Left cardiac atrium (tissue), 4 donors: ENCODE results near the gene RPL13. TPM values are rescaled to one million over a fixed set of nuclear protein-coding genes. Genes with fewer than 3 reads are reported as not detected.

ENCODE experiments used
- ATAC-seq, 2 donors: fragments of 200-7000 bp; cut with Tn5 transposase; one replicate each; pipeline ENCODE4 v1.9.1; 2020; ENCODE audit warnings: mild to moderate bottlenecking in 2 of 2, moderate library complexity in 2 of 2
- DNase-seq: peaks from one replicate; pipeline ENCODE4 v3.0.0-alpha.2; 2020
- intact Hi-C, 2 donors: fragments of 100-400 bp; cut with DNase I; formaldehyde crosslinking; loops; one replicate each; pipeline versions ENCODE4 v1.14.1 to v1.15.1; 2022 to 2023
- total RNA-seq, 2 donors: library from RNA; stranded (reverse); fragmentation: NEBNext Ultra II Directional; extraction: Animal tissue kit (Norgen Biotek cat#: 25700); gene quantifications; one replicate each; pipeline ENCODE4 v1.2.1, GENCODE V29; 2021
- donor health status: DM: no; HTN: yes; CAD: no.
- donor health status: DM: no; HTN: yes; CAD: no; lungs with severe emphysema.
- donor health status: DM: yes; HTN: yes; CAD: no.
- donor health status: Dilated cardiomyopathy.

The RPL13 gene
- total RNA-seq, 2 donors from 2014 or later, result 1,319 to 1,367 TPM

- intact Hi-C loops, result no loop called here
- DNase-seq, result no peak
- no peak for ATAC-seq
Observed at GRCh38 chr16:89605186-89605970, 44.9 kb downstream of the RPL13 start.

GRCh38 chr16:89606006-89606405 lies 45.5 kb downstream of the RPL13 start:
- DNase-seq (no peak), ATAC-seq (no peak)
- intact Hi-C loops, result no loop called here

- no peak for DNase-seq
Observed at GRCh38 chr16:89607453-89607852, 47.0 kb downstream of the RPL13 start.

GRCh38 chr16:89607937-89608740 lies 47.7 kb downstream of the RPL13 start:
- intact Hi-C loops, result no loop called here
- ATAC-seq (no peak), DNase-seq (no peak)

More at GRCh38 chr16:89607453-89607852, 47.0 kb downstream of the RPL13 start:
- intact Hi-C loops, result no loop called here
- ATAC-seq, result no peak

- intact Hi-C loops, result no loop called here
- DNase-seq (no peak), ATAC-seq (no peak)
Observed at GRCh38 chr16:89610108-89610453, 49.6 kb downstream of the RPL13 start.

- ATAC-seq (no peak), DNase-seq (no peak)
- intact Hi-C loops, result no loop called here
Observed at GRCh38 chr16:89612415-89613166, 52.1 kb downstream of the RPL13 start.

- intact Hi-C loops, result no loop called here
- ATAC-seq (peak in 1 of 2 donors; percentile 26), DNase-seq (no peak)
Observed at GRCh38 chr16:89613231-89613953, 52.9 kb downstream of the RPL13 start, which contains the start of gene DPEP1. Gene DPEP1 (plus strand): TSS chr16:89613642. CDS start chr16:89630411, 16,769 bp downstream.

- intact Hi-C loops, result no loop called here
- ATAC-seq (no peak), DNase-seq (no peak)
Observed at GRCh38 chr16:89613954-89614459, 53.5 kb downstream of the RPL13 start.

Other genes starting within 250 kb of the RPL13 start
- 10 to 100 TPM; 74.3 to 86.2 TPM for gene ANKRD11, start 70.1 kb upstream of the RPL13 start, total RNA-seq
- 10 to 100 TPM; 78.5 to 99.5 TPM for gene SPG7, start 52.3 kb upstream of the RPL13 start, total RNA-seq
- gene CPNE7, start 15.1 kb downstream of the RPL13 start, total RNA-seq, result not detected
- gene DPEP1, start 53.0 kb downstream of the RPL13 start, total RNA-seq, result not detected
- 10 to 100 TPM; 41.7 to 51.9 TPM for gene CHMP1A, start 97.0 kb downstream of the RPL13 start, total RNA-seq
- gene SPATA33, start 97.2 kb downstream of the RPL13 start, total RNA-seq, result 1 to 10 TPM; 2.4 to 3.6 TPM
- gene CDK10, start 126.0 kb downstream of the RPL13 start, total RNA-seq, result 10 to 100 TPM; 22.6 to 28.0 TPM
- gene SPATA2L, start 141.0 kb downstream of the RPL13 start, total RNA-seq, result 1 to 10 TPM; 4.5 to 7.1 TPM
- 10 to 100 TPM; 11.6 to 12.6 TPM for gene VPS9D1, start 160.2 kb downstream of the RPL13 start, total RNA-seq
- 10 to 100 TPM; 11.9 to 18.2 TPM for gene ZNF276, start 160.9 kb downstream of the RPL13 start, total RNA-seq